HEK293T (cell line): ENCODE results near the gene PCDH18.
"Not testable (repeated sequence)": the region's sequence is repeated elsewhere in the genome, so short reads cannot be mapped to it uniquely, and the experiment has no call there.

Experiments used
- CTCF ChIA-PET: fragments of 350-600 bp; formaldehyde crosslinking; extraction: SDS; loops from one replicate; lab custom pipeline; 2021; ENCODE audit warnings: antibody characterized with exemption, inconsistent platforms; lab: Yijun Ruan, JAX
- POLR2A ChIA-PET: fragments of 350-600 bp; formaldehyde crosslinking; extraction: SDS; loops from one replicate; lab custom pipeline; 2020; ENCODE audit warnings: antibody characterized with exemption, inconsistent platforms; lab: Yijun Ruan, JAX
- DNase-seq: peaks from one replicate; pipeline ENCODE4 v3.0.0; 2012; ENCODE audit warnings: mixed read lengths; ENCODE audit errors: extremely low spot score
- ARNT ChIP-seq: fragments of 450-650 bp; IDR thresholded peaks from 2 replicates; pipeline ENCODE4 v1.6.1; 2017; ENCODE audit warnings: mild to moderate bottlenecking
- BHLHE40 ChIP-seq: fragments of 450-650 bp; IDR thresholded peaks from 2 replicates; pipeline ENCODE4 v1.6.1; 2016; ENCODE audit warnings: mild to moderate bottlenecking, moderate library complexity, borderline replicate concordance
- CTBP1 ChIP-seq: fragments of 450-650 bp; IDR thresholded peaks from 2 replicates; pipeline ENCODE4 v1.6.1; 2016; ENCODE audit warnings: borderline replicate concordance
- ELF4 ChIP-seq: fragments of 450-650 bp; IDR thresholded peaks from 2 replicates; pipeline ENCODE4 v1.6.1; 2017; ENCODE audit warnings: antibody characterized with exemption
- FOXA1 ChIP-seq: fragments of 450-650 bp; IDR thresholded peaks from 2 replicates; pipeline ENCODE4 v1.6.1; 2016; ENCODE audit warnings: mild to moderate bottlenecking
- FOXK2 ChIP-seq: fragments of 450-650 bp; IDR thresholded peaks from 2 replicates; pipeline ENCODE4 v1.6.1; 2016; ENCODE audit warnings: mild to moderate bottlenecking
- FOXM1 ChIP-seq: fragments of 450-650 bp; IDR thresholded peaks from 2 replicates; pipeline ENCODE4 v1.6.1; 2017; ENCODE audit warnings: mild to moderate bottlenecking, borderline replicate concordance
- HDGF ChIP-seq: fragments of 450-650 bp; IDR thresholded peaks from 2 replicates; pipeline ENCODE4 v1.6.1; 2017; ENCODE audit warnings: antibody characterized with exemption, borderline replicate concordance
- L3MBTL2 ChIP-seq: fragments of 450-650 bp; conservative IDR thresholded peaks from 2 replicates; pipeline ENCODE4 v1.6.1; 2016; ENCODE audit warnings: mild to moderate bottlenecking
- LEF1 ChIP-seq: fragments of 450-650 bp; IDR thresholded peaks from 2 replicates; pipeline ENCODE4 v1.6.1; 2017; ENCODE audit warnings: mild to moderate bottlenecking, borderline replicate concordance
- NFRKB ChIP-seq: fragments of 450-650 bp; IDR thresholded peaks from 2 replicates; pipeline ENCODE4 v1.6.1; 2016; ENCODE audit warnings: mild to moderate bottlenecking, moderate library complexity
- PKNOX1 ChIP-seq: fragments of 450-650 bp; IDR thresholded peaks from 2 replicates; pipeline ENCODE4 v1.6.1; 2016
- SP1 ChIP-seq: fragments of 450-650 bp; IDR thresholded peaks from 2 replicates; pipeline ENCODE4 v1.6.1; 2017
- SUZ12 ChIP-seq: fragments of 450-650 bp; IDR thresholded peaks from 2 replicates; pipeline ENCODE4 v1.6.1; 2016; ENCODE audit warnings: mild to moderate bottlenecking
- TARDBP ChIP-seq: fragments of 450-650 bp; IDR thresholded peaks from 2 replicates; pipeline ENCODE4 v1.6.1; 2016
- ZNF384 ChIP-seq: fragments of 450-650 bp; IDR thresholded peaks from 2 replicates; pipeline ENCODE4 v1.6.1; 2016

PCDH18 gene

DNA sequence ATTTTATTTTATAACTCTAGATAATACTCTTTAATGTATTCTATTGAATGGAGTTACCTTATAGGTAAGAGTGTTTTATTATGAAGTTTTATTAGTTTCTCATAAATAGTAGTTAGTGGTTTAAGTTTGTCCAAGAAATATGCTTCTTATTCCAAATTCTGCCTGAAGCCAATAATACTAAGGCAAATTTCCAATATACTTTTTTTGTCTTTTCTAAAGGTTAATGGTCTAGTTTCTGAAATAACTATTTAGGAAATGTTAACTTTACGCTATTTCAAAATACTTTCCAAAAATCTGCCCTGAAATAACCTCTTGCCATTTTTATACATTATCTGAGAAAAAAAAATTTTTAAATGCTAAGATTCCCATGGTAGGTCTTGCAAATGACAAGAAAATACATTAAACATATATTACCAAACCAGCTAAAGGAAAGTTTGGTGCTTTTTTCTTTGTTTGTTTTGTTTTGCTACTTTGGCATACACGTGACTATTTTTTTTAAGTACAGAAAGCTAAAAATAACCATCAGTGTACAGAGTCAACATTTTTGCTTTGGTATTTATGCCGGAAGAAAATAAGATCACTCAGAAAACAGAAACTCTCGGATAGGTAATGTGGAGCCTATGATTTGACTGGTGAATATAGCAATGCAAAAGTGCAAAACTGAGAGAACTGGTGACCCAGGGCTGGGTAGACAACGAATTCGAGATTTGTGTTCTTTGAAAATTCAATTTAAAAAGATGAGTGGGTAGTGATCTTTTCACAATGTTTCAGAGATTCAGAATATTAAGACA lies 29.8 kb downstream of the PCDH18 start:
- POLR2A ChIA-PET = no interaction called here
- DNase-seq = no peak
- CTCF ChIA-PET = no interaction called here
- TF ChIP-seq NFRKB (no peak), ELF4 (no peak), HDGF (no peak), LEF1 (no peak), FOXK2 (no peak), SUZ12 (no peak), L3MBTL2 (no peak), CTBP1 (no peak), ZNF384 (no peak), ARNT (no peak), PKNOX1 (no peak), TARDBP (no peak), BHLHE40 (no peak)

DNA sequence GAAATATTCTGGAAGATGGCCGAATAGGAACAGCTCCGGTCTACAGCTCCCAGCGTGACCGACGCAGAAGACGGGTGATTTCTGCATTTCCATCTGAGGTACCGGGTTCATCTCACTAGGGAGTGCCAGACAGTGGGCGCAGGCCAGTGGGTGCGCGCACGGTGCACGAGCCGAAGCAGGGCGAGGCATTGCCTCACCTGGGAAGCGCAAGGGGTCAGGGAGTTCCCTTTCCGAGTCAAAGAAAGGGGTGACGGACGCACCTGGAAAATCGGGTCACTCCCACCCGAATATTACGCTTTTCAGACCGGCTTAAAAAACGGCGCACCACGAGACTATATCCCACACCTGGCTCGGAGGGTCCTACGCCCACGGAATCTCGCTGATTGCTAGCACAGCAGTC lies 36.0 kb downstream of the PCDH18 start:
- CTCF ChIA-PET, DNase-seq, POLR2A ChIA-PET: not testable (repeated sequence)

- no peak for DNase-seq
- ChIA-PET CTCF (no interaction called here), POLR2A (no interaction called here)
- TF ChIP-seq PKNOX1 (no peak), CTBP1 (no peak), SP1 (no peak), L3MBTL2 (no peak), FOXM1 (no peak), FOXA1 (no peak), FOXK2 (no peak), SUZ12 (no peak)
These were observed 36.7 kb downstream of the PCDH18 start for GRCh38 chr4:137495578-137495977.

- DNase-seq, POLR2A ChIA-PET: not testable (repeated sequence)
- CTCF ChIA-PET = interaction anchor here (0.5 kb wide), 1 partner anchor 60 kb away, joined by 7 read pairs; no protein-coding TSS in a partner anchor
These were observed 48.9 kb downstream of the PCDH18 start for GRCh38 chr4:137483313-137483959.

GRCh38 chr4:137479657-137480056 lies 52.6 kb downstream of the PCDH18 start:
- POLR2A ChIA-PET, CTCF ChIA-PET, DNase-seq: not testable (repeated sequence)

- TF ChIP-seq BHLHE40 (no peak), SP1 (no peak), PKNOX1 (no peak)
- ChIA-PET CTCF (no interaction called here), POLR2A (no interaction called here)
- no peak for DNase-seq
These were observed 55.9 kb downstream of the PCDH18 start for GRCh38 chr4:137476345-137476744.

- TF ChIP-seq L3MBTL2 = no peak
- no peak for TF ChIP-seq SP1
- no peak for TF ChIP-seq ZNF384
- no peak for TF ChIP-seq FOXM1
- TF ChIP-seq PKNOX1 = no peak
- no peak for TF ChIP-seq ELF4
- TF ChIP-seq SUZ12 = no peak
- no peak for TF ChIP-seq CTBP1
- TF ChIP-seq NFRKB = no peak
- no peak for TF ChIP-seq FOXA1
- no peak for TF ChIP-seq ARNT
- no peak for TF ChIP-seq TARDBP
- TF ChIP-seq LEF1 = no peak
- TF ChIP-seq HDGF = no peak
- TF ChIP-seq FOXK2 = no peak
- TF ChIP-seq BHLHE40 = no peak
- CTCF ChIA-PET = interaction anchor here (1.0 kb wide), 1 partner anchor 20 kb away, joined by 3 read pairs; no protein-coding TSS in a partner anchor
- peak; percentile 8 for DNase-seq
- POLR2A ChIA-PET = interaction anchor here (1.0 to 1.4 kb wide), 2 partner anchors 9 to 58 kb away, joined by 3 to 4 read pairs; partner anchors contain the start of gene PCDH18
These were observed 57.5 kb downstream of the PCDH18 start for GRCh38 chr4:137474711-137475301.
